Measurements from ENCODE around the gene SPINT1.

DNA sequence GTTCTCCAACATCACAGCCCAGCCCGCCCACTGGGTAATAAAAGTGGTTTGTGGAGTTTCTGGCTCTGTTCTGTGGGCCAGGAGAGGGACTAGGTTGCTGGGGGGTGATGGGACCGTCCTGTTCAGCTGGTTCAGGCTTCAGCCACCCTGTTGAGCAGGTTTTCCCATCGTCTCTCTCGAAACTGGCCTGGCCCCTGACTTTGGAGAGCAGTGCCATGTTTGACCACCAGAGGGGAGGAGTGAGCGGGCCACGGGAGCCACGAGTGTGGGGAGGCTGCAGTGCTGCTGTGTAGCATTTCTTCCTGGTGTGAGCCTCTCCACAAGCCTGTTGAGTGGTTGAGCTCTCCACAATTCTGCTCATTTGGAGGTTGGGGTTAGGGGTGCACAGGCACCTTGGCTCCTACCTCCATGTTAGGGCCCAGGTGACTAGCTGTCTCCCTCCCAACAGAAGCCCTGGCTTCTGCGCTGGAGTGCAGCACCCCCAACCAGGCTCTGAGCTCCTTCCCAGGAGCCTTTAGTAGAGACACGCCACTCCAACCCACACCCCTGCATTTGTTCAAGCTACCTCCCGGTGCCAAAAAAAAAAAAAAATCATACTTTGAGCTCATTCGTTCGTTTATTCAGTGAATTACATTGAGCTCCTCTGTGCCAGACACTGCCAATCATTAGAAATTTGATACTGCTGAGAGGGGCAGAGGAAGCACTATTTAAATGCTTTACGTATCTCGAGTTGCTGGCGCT is 13.9 kb downstream of the SPINT1 start:
- TF ChIP-seq, protein P1, sequence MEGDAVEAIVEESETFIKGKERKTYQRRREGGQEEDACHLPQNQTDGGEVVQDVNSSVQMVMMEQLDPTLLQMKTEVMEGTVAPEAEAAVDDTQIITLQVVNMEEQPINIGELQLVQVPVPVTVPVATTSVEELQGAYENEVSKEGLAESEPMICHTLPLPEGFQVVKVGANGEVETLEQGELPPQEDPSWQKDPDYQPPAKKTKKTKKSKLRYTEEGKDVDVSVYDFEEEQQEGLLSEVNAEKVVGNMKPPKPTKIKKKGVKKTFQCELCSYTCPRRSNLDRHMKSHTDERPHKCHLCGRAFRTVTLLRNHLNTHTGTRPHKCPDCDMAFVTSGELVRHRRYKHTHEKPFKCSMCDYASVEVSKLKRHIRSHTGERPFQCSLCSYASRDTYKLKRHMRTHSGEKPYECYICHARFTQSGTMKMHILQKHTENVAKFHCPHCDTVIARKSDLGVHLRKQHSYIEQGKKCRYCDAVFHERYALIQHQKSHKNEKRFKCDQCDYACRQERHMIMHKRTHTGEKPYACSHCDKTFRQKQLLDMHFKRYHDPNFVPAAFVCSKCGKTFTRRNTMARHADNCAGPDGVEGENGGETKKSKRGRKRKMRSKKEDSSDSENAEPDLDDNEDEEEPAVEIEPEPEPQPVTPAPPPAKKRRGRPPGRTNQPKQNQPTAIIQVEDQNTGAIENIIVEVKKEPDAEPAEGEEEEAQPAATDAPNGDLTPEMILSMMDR (IDR thresholded peaks at IDR 0.05; ENCODE audit: low read depth, low read length), result peak; percentile 95
- TF ChIP-seq POLR2A (IDR thresholded peaks at IDR 0.05; ENCODE audit: extremely low read depth, insufficient read length), result no peak

Measured in NB4 (cell line).